Ishikawa (cell line): ENCODE measurements around the gene DDRGK1.

ENCODE experiments used
- CEBPB ChIP-seq: IDR thresholded peaks from 2 replicates; pipeline ENCODE4 v1.6.1; 2012
- CREB1 ChIP-seq: IDR thresholded peaks from 2 replicates; pipeline ENCODE4 v1.6.1; 2012; ENCODE audit warnings: low read depth
- EGR1 ChIP-seq: IDR thresholded peaks from 2 replicates; pipeline ENCODE4 v1.6.1; 2012
- EP300 ChIP-seq: IDR thresholded peaks from 2 replicates; pipeline ENCODE4 v1.6.1; 2012; ENCODE audit warnings: borderline replicate concordance
- FOXM1 ChIP-seq: IDR thresholded peaks from 2 replicates; pipeline ENCODE4 v1.6.1; 2012; ENCODE audit warnings: low read depth, borderline replicate concordance
- NFIC ChIP-seq: IDR thresholded peaks from 2 replicates; pipeline ENCODE4 v1.6.1; 2012
- RAD21 ChIP-seq: IDR thresholded peaks from 2 replicates; pipeline ENCODE4 v1.6.1; 2012; ENCODE audit warnings: low read depth
- TAF1 ChIP-seq: IDR thresholded peaks from 2 replicates; pipeline ENCODE4 v1.6.1; 2012; ENCODE audit warnings: low read depth, mild to moderate bottlenecking
- TCF12 ChIP-seq: IDR thresholded peaks from 2 replicates; pipeline ENCODE4 v1.6.1; 2012; ENCODE audit warnings: low read depth
- TEAD4 ChIP-seq: IDR thresholded peaks from 2 replicates; pipeline ENCODE4 v1.6.1; 2012
- YY1 ChIP-seq: IDR thresholded peaks from 2 replicates; pipeline ENCODE4 v1.6.1; 2012; ENCODE audit warnings: low read depth
- ZBTB7A ChIP-seq: IDR thresholded peaks from 2 replicates; pipeline ENCODE4 v1.6.1; 2012; ENCODE audit warnings: low read depth
- TF ChIP-seq, protein P1 (sequence below): IDR thresholded peaks from 2 replicates; pipeline ENCODE4 v1.6.1; 2012; ENCODE audit warnings: low read depth, mild to moderate bottlenecking
- TF ChIP-seq, protein P2 (sequence below): IDR thresholded peaks from 2 replicates; pipeline ENCODE4 v1.6.1; 2012
- TF ChIP-seq, protein P3 (sequence below): IDR thresholded peaks from 2 replicates; pipeline ENCODE4 v1.6.1; 2012

The DDRGK1 gene

DNA sequence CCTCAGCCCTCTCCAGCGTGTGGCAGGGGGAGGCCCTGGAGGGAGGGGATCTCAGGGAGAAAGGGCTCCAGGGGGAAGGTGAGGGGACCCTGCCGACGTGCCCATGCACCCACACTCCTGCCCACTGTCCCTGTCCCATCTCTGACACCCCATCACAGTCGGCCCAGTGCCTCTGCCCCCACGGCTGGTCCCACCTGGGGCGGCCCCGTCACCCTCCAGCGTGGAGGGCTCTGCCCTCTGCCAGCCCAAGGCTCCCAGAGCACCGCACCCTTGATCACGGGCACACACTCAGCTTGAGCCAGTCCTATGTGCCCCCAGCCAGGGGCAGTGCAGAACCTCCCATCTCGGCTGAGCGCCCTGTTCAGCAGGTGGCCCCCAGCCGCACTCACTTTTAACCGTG is 25.3 kb upstream of the DDRGK1 start:
- TF ChIP-seq RAD21 (no peak), TEAD4 (no peak), TCF12 (no peak), ZBTB7A (no peak), EP300 (no peak), CEBPB (no peak), EGR1 (no peak), YY1 (no peak), NFIC (no peak), CREB1 (no peak), FOXM1 (no peak), TAF1 (no peak)
- TF ChIP-seq, protein P1, sequence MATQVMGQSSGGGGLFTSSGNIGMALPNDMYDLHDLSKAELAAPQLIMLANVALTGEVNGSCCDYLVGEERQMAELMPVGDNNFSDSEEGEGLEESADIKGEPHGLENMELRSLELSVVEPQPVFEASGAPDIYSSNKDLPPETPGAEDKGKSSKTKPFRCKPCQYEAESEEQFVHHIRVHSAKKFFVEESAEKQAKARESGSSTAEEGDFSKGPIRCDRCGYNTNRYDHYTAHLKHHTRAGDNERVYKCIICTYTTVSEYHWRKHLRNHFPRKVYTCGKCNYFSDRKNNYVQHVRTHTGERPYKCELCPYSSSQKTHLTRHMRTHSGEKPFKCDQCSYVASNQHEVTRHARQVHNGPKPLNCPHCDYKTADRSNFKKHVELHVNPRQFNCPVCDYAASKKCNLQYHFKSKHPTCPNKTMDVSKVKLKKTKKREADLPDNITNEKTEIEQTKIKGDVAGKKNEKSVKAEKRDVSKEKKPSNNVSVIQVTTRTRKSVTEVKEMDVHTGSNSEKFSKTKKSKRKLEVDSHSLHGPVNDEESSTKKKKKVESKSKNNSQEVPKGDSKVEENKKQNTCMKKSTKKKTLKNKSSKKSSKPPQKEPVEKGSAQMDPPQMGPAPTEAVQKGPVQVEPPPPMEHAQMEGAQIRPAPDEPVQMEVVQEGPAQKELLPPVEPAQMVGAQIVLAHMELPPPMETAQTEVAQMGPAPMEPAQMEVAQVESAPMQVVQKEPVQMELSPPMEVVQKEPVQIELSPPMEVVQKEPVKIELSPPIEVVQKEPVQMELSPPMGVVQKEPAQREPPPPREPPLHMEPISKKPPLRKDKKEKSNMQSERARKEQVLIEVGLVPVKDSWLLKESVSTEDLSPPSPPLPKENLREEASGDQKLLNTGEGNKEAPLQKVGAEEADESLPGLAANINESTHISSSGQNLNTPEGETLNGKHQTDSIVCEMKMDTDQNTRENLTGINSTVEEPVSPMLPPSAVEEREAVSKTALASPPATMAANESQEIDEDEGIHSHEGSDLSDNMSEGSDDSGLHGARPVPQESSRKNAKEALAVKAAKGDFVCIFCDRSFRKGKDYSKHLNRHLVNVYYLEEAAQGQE: no peak
- TF ChIP-seq, protein P2, sequence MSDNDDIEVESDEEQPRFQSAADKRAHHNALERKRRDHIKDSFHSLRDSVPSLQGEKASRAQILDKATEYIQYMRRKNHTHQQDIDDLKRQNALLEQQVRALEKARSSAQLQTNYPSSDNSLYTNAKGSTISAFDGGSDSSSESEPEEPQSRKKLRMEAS: no peak
- TF ChIP-seq, protein P3, sequence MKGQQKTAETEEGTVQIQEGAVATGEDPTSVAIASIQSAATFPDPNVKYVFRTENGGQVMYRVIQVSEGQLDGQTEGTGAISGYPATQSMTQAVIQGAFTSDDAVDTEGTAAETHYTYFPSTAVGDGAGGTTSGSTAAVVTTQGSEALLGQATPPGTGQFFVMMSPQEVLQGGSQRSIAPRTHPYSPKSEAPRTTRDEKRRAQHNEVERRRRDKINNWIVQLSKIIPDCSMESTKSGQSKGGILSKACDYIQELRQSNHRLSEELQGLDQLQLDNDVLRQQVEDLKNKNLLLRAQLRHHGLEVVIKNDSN: no peak

DNA sequence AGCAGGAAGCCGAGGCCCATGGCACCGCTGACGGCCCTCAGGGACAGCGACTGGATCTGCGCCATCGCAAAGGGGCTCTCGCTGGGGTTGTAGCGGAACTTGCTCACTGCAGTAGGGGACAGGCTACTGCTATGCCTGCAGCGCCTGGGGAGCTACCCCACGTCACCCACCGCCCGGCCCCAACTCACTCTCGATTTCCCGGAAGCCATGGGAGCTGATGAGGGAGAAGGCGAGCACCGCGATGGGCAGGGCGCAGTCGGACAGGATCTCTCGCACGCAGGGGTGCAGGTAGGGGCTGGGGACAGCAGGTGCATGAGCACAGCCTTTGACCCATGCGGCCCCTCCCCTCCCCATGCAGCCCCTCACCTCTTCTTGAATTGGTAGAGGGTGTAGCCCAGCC is 24.7 kb upstream of the DDRGK1 start:
- no peak for TF ChIP-seq ZBTB7A
- no peak for TF ChIP-seq TEAD4
- no peak for TF ChIP-seq TAF1
- TF ChIP-seq, protein P2: no peak
- TF ChIP-seq TCF12: no peak
- TF ChIP-seq, protein P1: no peak
- TF ChIP-seq CEBPB: no peak
- TF ChIP-seq EP300: no peak
- no peak for TF ChIP-seq RAD21
- no peak for TF ChIP-seq FOXM1
- TF ChIP-seq, protein P3: no peak
- no peak for TF ChIP-seq YY1
- TF ChIP-seq CREB1: no peak
- no peak for TF ChIP-seq EGR1
- TF ChIP-seq NFIC: no peak

DNA sequence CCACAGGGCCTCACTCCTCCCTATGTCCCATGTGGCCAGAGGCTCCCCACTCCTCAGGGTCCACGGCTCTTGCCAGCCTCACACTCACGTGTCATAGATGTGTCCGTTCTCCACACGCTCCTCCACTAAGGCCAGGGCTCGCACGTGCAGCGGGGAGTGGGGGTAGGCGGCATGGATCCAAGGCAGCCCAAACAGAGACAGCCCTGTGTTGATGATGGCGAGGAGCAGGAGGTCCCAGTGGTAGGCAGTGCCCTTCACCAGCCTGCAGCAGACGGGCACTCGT is 24.2 kb upstream of the DDRGK1 start:
- no peak for TF ChIP-seq NFIC
- TF ChIP-seq, protein P1: no peak
- TF ChIP-seq TAF1: no peak
- no peak for TF ChIP-seq CREB1
- TF ChIP-seq RAD21: no peak
- TF ChIP-seq TCF12: no peak
- no peak for TF ChIP-seq YY1
- TF ChIP-seq, protein P2: no peak
- TF ChIP-seq CEBPB: no peak

DNA sequence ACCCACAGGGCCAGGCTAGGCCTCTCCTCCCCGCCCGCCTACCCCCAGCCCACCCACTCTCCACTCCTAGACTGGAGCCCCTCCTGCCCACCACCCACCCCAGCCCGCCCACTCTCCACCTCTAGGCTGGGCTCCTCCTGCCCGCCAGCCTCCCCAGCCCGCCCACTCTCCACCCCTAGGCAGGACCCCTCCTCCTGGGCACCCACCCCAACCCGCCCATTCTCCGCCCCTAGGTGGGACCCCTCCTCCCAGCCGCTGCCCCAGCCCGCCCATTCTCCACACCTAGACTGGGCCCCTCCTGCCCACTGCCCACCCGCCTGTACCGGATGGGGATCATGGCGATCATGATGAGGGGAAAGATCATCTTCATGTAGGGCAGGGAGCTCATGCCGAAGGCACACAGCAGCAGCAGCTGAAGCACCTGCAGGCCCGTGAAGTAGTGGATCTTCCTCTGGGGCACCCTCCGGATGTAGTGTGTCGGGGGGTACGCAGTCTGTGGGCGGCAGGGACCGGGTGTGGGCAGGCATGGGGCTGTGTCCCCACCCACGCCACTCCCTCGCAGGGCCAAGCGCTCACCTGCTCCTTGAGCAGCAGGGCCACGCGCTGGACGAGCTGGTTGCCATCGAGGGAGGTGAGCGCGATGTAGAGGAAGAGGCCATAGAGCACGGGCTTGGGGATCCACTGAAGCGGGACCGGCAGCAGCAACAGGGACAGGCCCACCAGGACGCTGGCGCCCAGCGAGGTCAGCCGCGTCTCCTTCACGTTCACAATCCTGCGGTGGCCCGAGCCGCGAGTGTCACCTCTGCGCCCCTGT is 23.7 kb upstream of the DDRGK1 start:
- TF ChIP-seq, protein P3: no peak
